GM18520 (cell line): ENCODE data around the gene MAU2.

ENCODE experiments used
- ATAC-seq: cut with Tn5 transposase; IDR thresholded peaks from one replicate; pipeline ENCODE4 v1.9.1; 2021; ENCODE audit not compliant: unreplicated experiment

MAU2 gene, protein sequence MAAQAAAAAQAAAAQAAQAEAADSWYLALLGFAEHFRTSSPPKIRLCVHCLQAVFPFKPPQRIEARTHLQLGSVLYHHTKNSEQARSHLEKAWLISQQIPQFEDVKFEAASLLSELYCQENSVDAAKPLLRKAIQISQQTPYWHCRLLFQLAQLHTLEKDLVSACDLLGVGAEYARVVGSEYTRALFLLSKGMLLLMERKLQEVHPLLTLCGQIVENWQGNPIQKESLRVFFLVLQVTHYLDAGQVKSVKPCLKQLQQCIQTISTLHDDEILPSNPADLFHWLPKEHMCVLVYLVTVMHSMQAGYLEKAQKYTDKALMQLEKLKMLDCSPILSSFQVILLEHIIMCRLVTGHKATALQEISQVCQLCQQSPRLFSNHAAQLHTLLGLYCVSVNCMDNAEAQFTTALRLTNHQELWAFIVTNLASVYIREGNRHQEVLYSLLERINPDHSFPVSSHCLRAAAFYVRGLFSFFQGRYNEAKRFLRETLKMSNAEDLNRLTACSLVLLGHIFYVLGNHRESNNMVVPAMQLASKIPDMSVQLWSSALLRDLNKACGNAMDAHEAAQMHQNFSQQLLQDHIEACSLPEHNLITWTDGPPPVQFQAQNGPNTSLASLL

DNA sequence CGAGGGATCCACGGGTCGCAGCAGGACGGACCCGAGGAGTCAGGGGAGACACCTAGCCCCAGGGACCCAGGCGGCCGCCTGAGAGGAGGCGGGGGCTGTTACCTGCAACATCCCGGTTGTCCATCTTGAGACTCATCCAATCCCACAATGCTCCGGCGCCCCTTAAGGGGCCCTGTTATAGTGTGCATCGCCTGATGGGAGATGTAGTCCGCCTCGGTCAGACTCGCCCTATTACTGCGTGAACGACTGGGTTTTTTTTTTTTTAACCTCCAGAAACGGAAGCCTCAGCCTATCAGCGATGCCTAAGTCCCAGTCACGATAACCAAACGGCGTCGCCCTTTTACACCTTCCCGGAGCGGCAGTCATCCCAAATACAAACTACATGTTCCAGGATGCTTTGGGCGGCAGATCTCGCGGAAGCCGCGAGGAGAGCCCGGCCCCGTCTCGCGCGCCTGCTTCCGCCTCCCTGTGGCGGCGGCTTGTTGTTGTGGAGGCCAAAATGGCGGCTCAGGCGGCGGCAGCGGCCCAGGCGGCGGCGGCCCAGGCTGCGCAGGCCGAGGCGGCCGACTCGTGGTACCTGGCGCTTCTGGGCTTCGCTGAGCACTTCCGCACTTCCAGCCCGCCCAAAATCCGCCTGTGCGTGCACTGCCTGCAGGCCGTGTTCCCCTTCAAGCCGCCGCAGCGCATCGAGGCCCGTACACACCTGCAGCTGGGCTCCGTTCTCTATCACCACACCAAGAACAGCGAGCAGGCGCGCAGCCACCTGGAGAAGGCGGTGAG is at the start of gene MAU2, which contains the start of gene SUGP1:
TSS of gene MAU2 (plus strand) at position 469 of the 780 bp plus-strand sequence. CDS start at position 500, 31 bp downstream.
TSS of gene SUGP1 (minus strand) at position 149 of the 780 bp plus-strand sequence. CDS start at position 136, 13 bp downstream.
- ATAC-seq, result peak; percentile 90

DNA sequence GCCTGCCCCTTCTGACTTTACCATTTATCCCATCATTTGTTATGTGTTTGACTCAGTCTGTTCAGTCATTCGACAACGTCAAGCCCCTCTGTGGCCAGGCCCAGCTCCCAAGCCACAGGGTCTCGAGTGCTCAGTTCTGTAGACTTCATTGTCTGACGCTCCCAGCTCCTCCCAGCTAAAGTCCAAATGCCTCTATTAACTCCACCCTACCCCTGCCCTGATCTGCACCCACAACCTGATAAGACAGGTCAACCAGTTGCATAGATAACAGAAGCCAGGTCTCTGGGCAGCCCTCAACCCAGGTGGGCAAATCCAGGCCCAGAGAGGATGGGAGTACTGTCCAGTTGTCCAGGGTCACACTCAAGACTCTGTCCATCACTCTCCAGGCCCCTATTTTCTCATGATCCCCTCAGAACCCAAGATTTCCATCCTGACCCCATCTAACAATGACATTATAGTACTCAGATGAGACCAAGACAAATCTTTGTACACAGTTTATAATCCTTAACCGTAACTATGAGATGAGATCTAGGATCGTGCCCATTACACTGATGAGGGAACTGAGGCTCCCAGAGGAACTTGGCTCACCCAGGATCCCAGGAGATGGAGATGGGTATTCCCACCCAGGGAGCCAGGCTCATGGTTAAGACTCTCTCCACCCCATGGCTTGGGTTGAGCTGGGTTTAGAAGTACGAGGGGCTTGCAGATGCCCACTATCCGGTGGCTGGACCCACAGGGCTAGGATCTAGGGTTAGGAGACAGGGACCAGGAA is 48.6 kb upstream of the MAU2 start:
- ATAC-seq, result no peak

DNA sequence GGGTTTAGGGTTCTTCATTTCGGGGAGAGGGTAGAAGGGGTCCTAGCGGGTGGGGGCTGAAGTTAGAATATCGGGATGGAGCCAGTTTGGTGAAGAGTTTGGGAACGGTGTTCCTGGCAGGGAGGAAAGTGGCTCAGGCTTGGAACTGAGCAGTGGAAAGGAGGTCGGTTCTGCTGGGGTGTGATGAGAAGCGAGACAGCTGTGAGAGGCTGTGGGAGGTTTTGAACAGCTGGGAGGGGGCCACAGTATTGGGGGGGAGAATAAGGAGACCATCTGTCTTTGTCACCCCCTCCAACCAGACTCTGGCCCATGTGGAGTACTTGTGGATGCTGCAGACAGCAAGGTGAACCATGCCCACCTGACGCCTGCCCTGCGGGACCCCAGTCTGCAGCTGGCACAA is 46.5 kb upstream of the MAU2 start:
- no peak for ATAC-seq

DNA sequence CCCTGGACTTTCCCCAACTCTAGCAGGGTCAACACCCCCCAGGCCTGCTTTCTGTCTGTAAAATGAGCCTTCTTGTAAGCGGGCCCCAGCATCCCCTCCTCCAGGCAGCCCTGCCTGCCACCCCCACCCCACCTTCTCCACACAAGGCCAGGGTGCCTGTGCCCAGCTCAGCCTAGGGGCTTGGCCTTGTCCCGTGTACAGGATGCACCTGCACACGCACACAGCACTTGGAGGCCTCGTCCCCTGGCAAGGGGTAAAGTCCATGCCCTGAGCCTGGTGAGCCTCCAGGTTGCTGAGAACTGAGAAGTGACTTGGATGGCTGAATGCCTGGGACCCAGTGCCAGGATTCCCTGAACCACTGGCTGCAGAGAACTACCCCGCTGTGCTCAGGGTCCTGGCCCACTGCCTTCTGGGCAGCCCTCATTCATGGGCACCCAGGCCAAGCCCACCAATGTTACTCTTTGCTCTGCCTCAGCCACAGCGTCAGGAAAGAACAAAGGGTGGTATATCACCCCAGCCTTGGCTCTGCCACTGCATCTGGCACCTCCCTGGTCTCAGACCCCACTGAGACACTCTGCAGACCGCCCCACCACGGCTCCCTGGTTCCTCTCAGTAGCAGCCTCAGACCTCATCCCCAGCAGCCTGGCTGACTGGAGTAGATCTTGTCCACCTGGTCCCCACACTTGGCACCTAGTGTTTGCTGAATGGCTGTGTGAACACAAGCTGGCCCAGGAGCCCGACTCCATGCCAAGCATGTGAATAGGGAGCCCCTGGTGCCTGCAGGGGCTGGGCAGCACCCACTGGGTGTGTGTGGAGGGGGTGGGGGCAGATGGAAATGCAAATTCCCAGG is 45.7 kb upstream of the MAU2 start:
- no peak for ATAC-seq

DNA sequence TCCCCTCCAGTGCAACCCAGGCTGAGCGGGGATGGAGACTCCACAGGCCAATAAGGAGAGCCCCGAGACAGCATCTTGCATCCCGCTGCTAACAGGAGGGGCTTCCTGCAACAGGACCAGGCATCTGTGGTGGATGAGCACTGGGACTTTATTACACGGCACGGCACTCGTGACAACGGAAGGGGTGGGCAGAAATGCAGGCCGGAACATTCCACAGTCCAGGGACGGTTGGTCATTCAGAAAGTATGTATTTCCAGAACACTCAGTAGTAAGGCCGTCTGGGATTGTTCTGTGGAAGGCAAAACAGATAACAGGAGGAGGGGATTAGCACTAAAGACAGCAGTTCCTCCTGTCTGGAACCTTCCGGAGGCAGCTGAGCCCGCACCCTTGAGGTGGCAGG is 44.2 kb upstream of the MAU2 start:
- ATAC-seq, result no peak

DNA sequence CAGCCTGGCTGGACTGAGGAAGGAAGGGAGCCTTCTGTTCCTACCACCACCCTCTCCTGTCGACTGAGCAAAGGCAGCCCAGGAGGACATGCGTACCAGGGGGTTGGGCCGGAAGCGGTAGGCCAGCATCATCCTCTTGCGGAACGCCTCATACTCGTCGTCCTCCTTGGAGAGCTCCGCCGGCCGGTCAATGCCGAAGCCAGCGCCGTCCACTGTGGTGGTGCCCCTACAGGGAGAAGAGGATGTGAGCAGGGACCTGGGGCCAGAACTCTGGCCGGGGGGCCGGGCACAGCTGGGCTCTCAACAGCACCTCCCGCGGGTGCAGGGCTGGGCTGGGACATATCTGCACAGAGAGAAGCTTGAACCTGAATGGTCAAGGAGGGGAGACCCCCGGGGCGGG is 43.8 kb upstream of the MAU2 start:
- ATAC-seq, result no peak

DNA sequence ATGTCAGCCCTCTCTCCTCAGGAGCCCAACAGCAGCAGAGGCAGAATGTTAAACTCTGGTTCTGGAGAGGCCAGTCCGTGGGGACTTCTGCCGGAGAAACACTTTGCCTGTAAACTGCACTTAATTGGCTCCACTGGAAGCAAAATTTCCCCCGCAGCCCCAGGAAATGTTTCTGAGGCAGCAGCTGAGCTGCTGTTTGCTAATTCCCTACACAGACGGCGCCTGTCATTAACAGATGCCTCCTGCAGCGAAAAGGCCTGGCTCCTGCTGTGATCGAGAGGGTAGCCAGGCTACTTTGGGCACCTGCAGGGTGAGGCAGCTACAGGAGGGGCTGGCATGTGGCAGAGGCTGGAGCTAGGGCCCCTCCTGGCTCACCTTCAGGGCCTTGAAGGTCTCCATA is 42.3 kb upstream of the MAU2 start:
- no peak for ATAC-seq

DNA sequence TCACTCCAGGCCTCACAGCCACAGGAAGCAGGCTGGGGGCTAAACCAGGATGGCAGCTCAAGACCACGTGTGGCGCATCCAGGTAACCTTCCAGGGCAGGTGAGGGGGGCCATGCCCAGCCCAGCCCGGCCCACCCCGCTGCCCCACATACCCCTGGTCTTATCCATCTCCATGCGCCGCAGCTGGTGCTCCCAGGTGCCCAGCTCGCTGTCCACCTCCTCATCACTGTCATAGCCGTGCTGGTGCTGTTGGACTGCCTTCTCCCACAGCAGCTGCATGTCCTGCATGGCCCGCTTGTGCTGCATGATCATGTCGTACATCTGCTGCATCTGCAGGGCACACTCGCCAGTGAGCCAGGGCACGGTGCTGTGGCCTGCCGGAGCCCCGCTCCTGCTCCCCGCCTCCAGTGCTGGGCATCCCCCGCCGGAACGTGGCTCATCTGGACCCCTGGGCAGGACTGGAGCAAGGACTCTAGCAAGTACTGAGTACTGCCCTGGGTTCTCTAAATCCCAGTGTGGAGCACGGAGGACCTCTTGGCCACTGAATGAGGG is 41.5 kb upstream of the MAU2 start:
- no peak for ATAC-seq

DNA sequence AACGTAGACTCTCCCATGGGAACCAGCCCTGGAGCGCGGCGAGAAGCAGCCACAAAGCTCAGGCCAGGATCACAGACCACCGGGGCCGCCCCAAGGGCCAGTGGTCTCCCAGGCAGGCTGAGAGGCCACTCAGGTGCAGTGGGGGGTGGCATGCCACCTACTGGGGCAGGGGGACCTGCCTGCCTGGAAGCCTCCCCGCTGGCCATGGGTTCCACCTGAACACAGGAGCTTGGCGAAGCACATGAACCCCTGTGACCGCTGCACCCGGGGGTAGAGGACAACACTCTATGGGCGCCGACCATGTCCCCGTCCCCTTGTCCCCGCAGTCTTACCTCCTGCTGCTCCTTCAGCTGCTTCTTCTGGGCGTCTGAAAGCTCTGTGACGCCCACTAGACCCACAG is 40.8 kb upstream of the MAU2 start:
- no peak for ATAC-seq

DNA sequence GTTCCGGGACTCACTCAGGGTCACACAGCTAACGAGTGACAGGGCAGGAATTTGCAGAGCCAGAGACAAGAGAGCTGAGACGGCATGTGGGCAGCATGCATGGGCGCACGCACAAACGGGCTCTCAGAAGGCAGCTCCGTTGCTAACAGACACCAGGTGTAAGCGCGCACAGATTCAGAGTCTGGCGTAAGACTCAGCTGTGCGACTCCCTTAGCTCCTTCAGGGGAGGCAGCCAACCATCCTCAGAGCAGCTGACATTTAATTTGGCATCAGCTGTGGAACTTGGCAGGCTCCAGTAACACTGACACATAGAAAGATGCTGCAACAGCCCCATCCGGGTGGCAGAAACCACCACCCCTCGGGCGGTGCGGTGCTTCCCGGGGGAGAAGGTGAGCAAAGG is 40.1 kb upstream of the MAU2 start:
- ATAC-seq, result no peak

DNA sequence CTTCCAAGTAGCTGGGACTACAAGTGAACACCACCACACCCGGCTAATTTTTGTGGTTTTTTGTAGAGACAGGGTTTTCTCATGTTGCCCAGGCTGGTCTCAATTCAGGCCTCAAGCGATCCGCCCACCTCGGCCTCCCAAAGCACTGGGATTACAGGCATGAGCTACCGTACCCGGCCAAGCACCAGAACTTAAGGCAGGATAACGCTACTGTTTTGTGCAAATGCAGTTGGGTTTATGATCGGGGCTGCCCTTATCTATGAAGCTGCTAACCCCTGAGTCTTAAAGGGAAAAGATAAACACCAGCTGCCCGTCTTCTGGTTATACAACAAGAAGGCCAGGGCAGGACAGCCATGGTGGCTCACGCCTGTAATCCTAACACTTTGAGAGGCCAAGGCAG is 34.9 kb upstream of the MAU2 start:
- ATAC-seq, result no peak

DNA sequence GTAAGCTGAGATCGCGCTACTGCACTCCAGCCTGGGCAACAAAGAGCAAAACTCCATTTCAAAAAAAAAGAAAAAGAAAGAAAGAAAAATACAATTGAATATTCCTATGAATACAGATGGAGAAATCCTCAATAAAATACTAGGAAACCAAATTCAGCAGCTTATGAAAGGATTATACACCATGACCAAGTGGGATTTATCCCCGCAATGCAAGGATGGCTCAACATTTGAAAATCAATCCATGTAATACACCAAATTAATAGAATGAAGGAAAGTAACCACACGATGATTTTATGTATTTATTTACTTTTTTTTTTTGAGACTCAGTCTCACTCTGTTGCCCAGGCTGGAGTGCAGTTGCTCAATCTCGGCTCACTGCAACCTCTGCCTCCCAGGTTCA is 28.0 kb upstream of the MAU2 start:
- ATAC-seq, result no peak

DNA sequence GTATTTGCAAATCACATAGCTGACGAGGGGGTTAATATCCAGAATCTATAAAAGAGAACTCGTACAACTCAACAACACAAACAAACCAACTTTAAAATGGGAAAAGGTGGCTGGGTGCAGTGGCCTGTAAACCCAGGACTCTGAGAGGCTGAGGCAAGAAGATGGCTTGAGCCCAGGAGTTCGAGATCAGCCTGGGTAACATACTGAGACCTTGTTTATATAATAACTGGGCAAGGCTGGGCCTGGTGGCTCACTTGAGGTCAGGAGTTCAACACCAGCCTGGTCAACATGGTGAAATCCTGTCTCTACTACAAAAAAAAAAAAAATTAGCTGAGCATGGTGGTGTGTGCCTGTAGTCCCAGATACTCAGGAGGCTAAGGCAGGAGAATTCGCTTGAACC is 25.7 kb upstream of the MAU2 start:
- no peak for ATAC-seq

DNA sequence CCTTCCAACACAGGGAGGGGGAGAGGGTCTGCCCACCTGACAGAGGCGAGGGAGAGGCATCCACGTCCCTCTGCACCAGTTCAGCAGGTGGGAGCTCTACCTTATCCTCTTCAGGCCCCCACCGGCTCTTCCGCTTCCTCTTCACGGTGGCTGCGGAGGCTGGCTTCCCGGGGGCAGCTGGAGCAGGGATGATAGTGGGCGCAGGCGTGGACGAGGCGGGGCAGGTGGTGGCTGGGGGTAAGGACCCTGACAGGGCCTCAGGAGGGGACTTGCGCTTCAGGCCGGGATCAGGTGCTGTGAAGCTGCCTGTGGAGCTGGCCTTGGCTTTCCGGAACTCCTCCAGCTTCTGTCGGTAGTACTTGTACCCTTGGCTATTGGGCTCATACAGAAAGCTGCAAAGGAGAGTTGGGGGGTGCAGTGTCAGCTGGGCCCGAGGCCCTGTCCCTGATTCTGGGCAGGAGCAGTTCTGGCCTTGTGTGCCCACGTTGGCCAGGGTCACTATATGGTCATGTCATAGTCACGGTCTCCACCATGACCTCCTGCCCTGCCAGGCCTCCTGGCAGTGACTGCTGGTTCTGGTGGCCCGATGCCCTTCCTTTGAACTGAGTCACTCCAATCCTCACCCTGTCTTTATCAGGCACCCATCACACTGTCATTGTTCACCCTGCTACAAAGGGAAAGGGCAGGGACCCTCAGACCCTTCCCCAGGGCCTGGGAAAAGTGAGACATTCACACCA is 23.5 kb upstream of the MAU2 start:
- no peak for ATAC-seq

DNA sequence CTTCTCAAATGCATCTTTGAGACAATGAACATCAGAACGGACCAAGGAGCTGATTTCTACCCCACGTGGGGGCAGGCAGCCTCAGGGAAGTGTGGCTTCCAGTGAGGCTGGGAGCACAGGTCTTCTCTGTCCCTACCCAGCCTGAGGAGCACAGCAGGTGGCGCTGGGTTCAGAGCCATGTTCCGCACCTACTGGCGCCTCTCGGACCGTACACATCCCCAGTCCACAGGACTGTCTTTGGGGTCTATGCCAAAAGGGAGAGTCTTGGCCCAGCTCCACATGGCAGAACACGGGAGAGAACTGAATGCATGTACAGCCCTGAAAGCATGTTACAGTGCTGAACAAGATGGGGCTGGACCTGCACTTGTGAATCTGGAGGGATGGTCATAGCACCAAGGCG is 22.9 kb upstream of the MAU2 start:
- ATAC-seq, result no peak

DNA sequence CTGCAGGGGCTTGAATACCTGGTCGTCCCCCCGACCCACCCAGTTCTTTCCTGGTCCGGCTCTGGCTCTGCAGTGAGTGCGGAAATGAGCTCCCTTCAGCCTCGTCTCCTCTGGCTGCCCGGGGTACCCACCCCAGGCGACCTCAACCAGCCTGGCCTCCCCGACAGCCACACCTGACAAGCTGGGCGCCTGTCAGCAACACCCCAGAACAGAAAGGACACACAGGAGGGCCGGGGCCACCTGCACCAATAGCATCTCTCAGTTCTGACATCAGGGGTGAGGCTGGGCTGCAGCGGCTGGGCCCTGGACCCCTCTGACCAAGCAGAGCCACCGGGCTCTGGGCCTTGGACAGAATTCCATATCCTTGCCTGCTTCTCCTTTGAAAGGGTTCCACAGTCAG is 20.0 kb upstream of the MAU2 start:
- no peak for ATAC-seq

DNA sequence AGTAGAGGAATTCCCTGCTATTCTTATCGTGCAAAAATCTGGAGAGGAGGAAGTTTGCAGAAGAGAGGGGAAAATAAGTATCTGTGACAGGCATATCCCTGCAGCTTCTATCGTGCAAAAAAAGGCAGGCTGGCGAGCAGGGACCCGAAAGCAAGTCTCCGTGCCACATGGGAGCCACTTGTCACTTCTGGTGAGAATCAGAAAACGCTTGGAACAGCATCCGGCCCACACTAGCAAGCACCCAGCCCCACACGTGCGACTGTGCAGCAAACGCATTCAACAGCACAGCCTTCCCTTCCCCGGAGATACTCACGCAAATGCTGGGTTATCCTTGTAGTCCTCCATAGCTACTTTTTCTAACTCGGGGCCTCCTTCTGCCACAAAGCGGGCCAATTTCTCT is 17.2 kb upstream of the MAU2 start:
- no peak for ATAC-seq

DNA sequence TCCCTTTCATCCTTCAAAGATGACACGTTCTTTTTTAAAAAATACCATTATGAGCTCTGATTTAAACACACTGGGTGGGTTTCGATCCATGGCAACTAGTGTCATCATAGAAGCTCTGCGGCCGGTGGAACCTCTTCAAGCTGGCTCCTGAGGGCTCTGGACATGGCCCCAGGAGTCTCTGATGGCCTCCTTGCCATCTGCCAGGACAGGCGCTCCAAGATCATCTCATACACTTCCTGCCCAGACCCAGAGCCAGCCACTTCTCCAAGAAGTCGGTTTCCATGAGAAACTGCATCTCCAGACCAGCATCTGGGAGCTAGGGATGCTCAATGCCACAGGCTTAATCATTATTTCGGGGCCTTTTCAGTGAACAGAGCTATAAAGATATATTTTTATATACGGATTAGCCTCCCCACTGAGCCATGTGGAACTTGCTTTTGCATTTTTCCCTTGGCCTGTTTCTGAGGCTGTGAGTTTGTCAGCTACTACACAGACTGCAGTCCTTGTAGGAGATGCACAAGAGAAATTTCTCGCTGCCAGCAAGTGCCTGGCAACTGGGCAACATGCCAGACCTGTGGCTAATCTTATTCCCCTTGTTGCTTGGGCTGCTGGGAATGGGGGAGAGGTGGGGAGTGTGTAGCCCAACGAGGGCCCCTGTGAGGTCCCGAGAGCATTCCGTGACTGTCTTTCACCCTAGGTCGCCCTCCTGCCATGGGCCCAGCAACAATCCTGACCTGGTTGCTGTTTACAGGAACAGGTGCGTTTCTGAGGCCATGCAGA is 16.3 kb upstream of the MAU2 start:
- ATAC-seq, result no peak
